Subcutaneous adipose tissue (tissue), 4 donors: ENCODE results near the gene DYRK1A. TPM values are rescaled to one million over a fixed set of nuclear protein-coding genes. Genes with fewer than 3 reads are reported as not detected.

ENCODE experiments used
- total RNA-seq, 4 donors: library from RNA; depleted of rRNA; stranded (reverse); fragments of >200 nt; gene quantifications; one replicate each; pipeline ENCODE4 v1.1.0, GENCODE V29; 2016
- TF ChIP-seq, protein P1 (sequence below): fragments of 450-650 bp; IDR thresholded peaks from one replicate; pipeline ENCODE4 v1.5.1; 2016; ENCODE audit warnings: low read depth, mild to moderate bottlenecking, control low read depth, antibody characterized with exemption, moderate library complexity

Gene DYRK1A
- total RNA-seq, 4 donors from 2014 or later = 52.4 to 77.2 (median 68.8) TPM

DNA sequence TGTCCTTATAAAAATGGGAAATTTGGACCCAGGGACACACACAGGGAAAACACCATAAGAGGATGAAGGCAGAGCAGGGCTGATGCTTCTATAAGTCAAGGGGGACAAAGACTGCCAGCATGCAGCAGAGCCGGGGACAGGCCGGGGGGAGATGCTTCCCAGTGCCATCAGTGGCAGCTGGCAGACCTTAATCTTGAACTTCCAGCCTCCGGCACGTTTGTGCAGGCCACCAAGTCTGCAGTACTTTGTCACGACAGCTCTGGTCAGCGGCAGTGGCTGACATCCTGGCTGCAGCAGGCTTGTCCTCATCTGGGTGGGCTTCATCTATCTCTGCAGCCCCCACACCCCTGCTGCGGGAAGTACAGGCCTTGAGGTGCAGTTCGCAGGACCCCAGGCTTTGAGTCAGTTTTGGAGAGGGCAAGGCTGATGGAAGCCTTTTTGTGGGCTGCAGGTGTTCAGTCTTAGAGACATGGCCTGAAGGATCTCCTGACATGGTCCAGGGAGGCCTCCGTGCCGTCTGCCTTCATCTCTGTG lies 186.0 kb downstream of the DYRK1A start:
- TF ChIP-seq, protein P1, sequence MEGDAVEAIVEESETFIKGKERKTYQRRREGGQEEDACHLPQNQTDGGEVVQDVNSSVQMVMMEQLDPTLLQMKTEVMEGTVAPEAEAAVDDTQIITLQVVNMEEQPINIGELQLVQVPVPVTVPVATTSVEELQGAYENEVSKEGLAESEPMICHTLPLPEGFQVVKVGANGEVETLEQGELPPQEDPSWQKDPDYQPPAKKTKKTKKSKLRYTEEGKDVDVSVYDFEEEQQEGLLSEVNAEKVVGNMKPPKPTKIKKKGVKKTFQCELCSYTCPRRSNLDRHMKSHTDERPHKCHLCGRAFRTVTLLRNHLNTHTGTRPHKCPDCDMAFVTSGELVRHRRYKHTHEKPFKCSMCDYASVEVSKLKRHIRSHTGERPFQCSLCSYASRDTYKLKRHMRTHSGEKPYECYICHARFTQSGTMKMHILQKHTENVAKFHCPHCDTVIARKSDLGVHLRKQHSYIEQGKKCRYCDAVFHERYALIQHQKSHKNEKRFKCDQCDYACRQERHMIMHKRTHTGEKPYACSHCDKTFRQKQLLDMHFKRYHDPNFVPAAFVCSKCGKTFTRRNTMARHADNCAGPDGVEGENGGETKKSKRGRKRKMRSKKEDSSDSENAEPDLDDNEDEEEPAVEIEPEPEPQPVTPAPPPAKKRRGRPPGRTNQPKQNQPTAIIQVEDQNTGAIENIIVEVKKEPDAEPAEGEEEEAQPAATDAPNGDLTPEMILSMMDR = no peak

DNA sequence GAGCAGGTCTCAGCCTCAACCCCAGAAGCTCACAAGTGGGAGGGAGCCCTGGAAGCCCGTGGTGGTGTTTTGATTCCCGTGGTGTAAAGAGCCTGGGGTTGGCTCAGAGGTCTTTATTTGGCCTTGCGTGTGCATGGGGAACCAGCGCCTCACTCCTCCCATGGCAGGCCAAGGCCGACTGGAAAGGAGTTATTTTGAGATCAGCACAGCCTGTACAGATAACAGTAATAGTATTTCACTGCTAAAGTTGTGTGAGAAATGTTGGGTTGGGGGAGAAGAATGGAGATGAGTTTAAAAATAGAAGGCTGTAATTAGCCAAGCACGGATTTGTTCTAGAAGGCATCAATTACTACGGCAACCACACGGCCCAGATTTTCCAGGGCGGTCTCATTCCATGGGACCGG lies 186.5 kb downstream of the DYRK1A start:
- TF ChIP-seq, protein P1 = no peak

DNA sequence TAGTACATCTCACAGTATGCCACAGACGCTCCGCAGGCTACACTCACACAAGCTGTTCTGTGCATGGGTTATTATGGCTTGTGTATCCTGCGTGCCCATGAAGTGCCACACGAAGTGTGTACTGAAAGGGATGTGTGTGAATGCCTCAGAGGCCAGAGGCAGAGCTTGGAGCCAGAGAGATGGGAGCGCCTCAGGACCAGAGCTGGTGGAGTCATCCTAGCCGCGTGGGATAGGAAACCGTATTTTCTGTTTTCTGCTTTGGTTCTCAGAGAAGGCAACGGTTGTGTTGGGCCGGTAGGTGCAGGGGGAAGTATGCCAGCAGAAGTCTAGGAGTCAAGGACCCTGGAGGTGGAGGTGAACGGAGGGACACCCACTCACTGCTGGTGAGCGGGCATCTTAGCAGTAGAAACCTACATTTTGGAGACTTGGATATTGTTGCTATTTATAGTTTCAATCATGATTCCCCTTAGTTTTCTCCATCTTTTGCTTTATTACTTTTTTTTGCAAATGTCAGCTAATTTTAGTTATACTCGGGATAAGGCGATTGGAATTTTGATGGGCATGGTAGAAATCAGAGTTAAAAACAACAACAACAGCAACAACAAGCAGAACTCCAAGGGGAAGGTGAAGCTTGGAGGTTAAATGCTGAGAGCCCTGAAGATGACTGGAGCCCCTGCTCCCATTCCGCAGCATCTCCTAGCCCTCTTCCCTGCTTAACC lies 188.2 kb downstream of the DYRK1A start:
- TF ChIP-seq, protein P1 = no peak

DNA sequence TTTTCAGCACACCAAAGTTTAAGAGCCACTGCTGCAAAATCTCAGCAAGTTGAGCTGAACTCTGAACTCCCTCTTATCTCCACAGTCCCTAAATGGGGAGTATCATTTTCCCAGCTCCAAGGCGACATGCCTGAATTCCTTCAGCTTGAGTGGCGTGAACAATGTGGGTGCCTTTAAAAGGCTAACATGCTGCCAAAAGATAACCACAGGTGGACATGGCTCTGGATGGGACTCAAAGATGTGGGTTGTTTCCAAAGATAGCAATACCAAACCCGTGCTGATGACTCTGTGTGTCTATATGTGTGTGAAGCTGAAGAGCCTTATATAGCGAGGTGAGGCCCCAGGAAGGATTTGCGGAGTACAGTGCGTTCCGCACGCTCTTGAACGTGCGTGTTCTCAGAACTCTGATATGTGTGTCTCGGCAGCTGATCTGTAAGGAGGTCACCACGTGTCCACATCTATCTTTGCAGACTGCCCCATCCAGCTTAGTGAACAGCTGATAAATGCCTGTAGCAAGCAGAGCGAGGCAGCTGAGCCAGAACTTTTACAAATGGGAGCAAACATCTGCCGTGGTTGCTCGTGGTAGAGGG lies 189.2 kb downstream of the DYRK1A start:
- TF ChIP-seq, protein P1 = no peak

DNA sequence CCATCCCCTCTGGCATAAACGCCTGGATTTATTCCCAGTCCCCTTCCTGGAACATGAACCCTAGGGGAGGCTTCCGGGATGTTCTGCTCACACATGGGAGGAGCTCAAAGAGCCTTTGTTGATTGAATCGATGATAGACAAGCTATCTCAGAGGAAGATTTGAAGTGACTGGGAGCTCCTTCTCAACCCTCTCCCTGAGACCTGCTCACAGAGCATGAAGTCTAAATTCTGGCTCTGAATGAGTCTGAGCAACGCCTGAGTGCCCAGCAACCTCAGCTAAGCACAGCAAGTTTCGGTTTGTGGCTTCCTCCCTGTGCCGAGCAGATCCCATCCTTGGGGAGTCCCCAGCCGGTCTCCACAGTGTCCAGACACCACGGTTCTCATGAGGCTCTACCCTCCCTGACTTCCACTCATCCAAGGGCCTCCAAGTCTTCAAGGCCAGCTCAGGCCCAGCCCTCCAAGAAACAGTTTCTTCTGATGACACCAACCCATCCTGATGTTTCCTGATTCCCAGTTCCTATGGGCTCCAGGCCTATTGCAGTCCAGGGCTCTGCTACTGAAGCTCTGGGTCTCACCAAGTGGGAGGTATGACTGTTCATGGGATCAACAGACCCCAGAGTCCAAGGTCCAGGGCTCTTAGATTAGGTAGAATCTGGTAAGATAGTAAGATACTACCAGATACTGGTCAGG lies 190.8 kb downstream of the DYRK1A start:
- TF ChIP-seq, protein P1 = no peak

DNA sequence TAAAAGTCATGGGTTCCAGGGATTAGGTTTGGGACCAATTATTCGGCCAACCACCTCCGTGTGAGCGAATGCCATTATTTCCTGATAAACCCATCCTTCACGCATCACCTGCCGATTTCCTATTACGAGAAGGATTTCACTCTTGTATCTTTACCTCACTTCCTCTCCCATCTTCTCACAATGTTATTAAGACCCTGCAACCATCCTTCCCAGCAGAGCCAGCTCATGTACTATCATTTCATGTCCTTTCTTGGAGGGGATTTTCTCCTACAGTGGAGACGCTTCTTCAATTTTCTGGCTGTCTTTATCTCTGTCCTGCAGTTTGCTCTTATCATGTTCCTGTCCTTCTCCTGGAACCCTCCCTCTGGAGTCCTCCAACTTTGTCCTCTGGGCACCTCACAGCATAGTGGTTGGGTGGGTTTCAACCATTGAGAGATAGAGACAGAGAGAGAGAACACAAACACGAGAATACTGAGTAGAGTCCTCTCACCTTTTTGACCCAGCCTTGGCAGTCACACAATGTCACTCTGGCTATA lies 192.2 kb downstream of the DYRK1A start:
- TF ChIP-seq, protein P1 = no peak

DNA sequence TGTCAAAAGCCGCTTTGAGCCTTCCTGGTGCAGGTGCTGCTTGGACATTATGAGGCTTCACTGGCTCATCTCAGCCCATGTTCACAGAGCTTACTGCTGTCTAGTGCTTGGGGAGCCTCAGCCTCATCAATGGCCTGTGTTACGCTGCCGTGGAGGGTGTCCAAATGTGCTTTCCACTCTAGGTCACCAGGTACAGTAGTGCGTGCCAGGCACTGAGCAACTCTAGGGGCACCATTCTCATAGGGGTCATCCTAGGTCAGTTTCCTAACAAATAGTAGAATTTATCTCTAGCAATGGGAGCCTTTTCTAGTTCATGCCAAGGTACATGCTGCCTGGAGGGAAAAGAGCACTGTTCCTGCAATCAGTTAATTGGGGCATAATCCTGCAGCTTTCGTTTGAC lies 193.8 kb downstream of the DYRK1A start:
- TF ChIP-seq, protein P1 = no peak
